GM23338 (cell line): ENCODE results near the gene DLG2. TPM values are rescaled to one million over a fixed set of nuclear protein-coding genes. Genes with fewer than 3 reads are reported as not detected.

Experiments
- ATAC-seq: fragments of 200-7000 bp; cut with Tn5 transposase; 3 replicates; pipeline ENCODE4 v1.9.1; 2020
- DNase-seq: peaks from one replicate; pipeline ENCODE4 v3.0.0-alpha.2; 2015; ENCODE audit warnings: low spot score
- H2AFZ ChIP-seq: fragments of 200-600 bp; sonication (generic); 2 replicates; pipeline ENCODE4 v1.8.0; 2016; ENCODE audit warnings: antibody characterized with exemption, mild to moderate bottlenecking, moderate library complexity
- H3F3A ChIP-seq: fragments of 200-600 bp; sonication (generic); replicated peaks from 2 replicates; pipeline ENCODE4 v1.8.0; 2017; ENCODE audit warnings: antibody characterized with exemption, mixed run types, low read depth
- H3K27ac ChIP-seq: fragments of 200-600 bp; sonication (generic); 2 replicates; pipeline ENCODE4 v1.6.1; 2016; ENCODE audit warnings: low read depth
- H3K27me3 ChIP-seq: fragments of 200-600 bp; sonication (generic); 2 replicates; pipeline ENCODE4 v1.8.0; 2016; ENCODE audit warnings: mild to moderate bottlenecking, mixed run types, moderate library complexity; ENCODE audit not compliant: insufficient read depth
- H3K36me3 ChIP-seq: fragments of 200-600 bp; sonication (generic); 2 replicates; pipeline ENCODE4 v1.8.0; 2016; ENCODE audit warnings: mild to moderate bottlenecking; ENCODE audit not compliant: insufficient read depth
- H3K4me1 ChIP-seq: fragments of 200-600 bp; sonication (generic); 2 replicates; pipeline ENCODE4 v1.8.0; 2016; ENCODE audit warnings: mild to moderate bottlenecking, moderate library complexity; ENCODE audit not compliant: insufficient read depth
- H3K4me2 ChIP-seq: fragments of 200-600 bp; sonication (generic); 2 replicates; pipeline ENCODE4 v1.7.1; 2017; ENCODE audit warnings: mixed run types
- H3K4me3 ChIP-seq: fragments of 200-600 bp; sonication (generic); 2 replicates; pipeline ENCODE4 v1.6.1; 2016; ENCODE audit warnings: mixed run types
- H3K79me2 ChIP-seq: fragments of 200-600 bp; sonication (generic); replicated peaks from 2 replicates; pipeline ENCODE4 v1.8.0; 2017; ENCODE audit warnings: mild to moderate bottlenecking; ENCODE audit not compliant: insufficient read depth
- H3K9me2 ChIP-seq: fragments of 200-600 bp; sonication (generic); 2 replicates; pipeline ENCODE4 v1.8.0; 2017; ENCODE audit not compliant: insufficient read depth
- H4K20me1 ChIP-seq: fragments of 200-600 bp; sonication (generic); replicated peaks from 2 replicates; pipeline ENCODE4 v1.8.0; 2017; ENCODE audit warnings: mild to moderate bottlenecking; ENCODE audit not compliant: insufficient read depth
- H3K27ac Mint-ChIP-seq: 2 replicates; pipeline ENCODE4 v1.8.0; 2020; ENCODE audit warnings: inconsistent platforms, mild to moderate bottlenecking, moderate library complexity, mixed read lengths
- H3K27me3 Mint-ChIP-seq: 3 replicates; pipeline ENCODE4 v1.8.0; 2022; ENCODE audit warnings: low read depth, mild to moderate bottlenecking, moderate library complexity, mixed read lengths, inconsistent platforms; ENCODE audit not compliant: insufficient read depth, poor library complexity
- H3K36me3 Mint-ChIP-seq: 3 replicates; pipeline ENCODE4 v1.8.0; 2021; ENCODE audit warnings: low read depth, mild to moderate bottlenecking, inconsistent platforms, moderate library complexity, mixed read lengths
- H3K4me1 Mint-ChIP-seq: 3 replicates; pipeline ENCODE4 v1.8.0; 2020; ENCODE audit warnings: mild to moderate bottlenecking, inconsistent platforms, mixed read lengths
- H3K4me3 Mint-ChIP-seq: 3 replicates; pipeline ENCODE4 v1.8.0; 2021; ENCODE audit warnings: moderate library complexity, mild to moderate bottlenecking, inconsistent platforms, mixed read lengths
- H3K9me3 Mint-ChIP-seq: 3 replicates; pipeline ENCODE4 v1.8.0; 2020; ENCODE audit warnings: moderate library complexity, mild to moderate bottlenecking, inconsistent platforms, mixed read lengths
- CREB1 ChIP-seq: fragments of 250-450 bp; sonication (Bioruptor Pico); IDR thresholded peaks from 2 replicates; pipeline ENCODE4 v1.5.0; 2020; ENCODE audit warnings: low read depth, mild to moderate bottlenecking, moderate library complexity
- ETS1 ChIP-seq: IDR thresholded peaks from 2 replicates; pipeline ENCODE4 v1.6.1; 2016; ENCODE audit warnings: antibody characterized with exemption
- EZH2 ChIP-seq: fragments of 200-600 bp; sonication (generic); IDR thresholded peaks from one replicate; pipeline ENCODE4 v1.8.0; 2017; ENCODE audit warnings: antibody characterized with exemption, mild to moderate bottlenecking, low read depth; ENCODE audit not compliant: unreplicated experiment
- EZH2phosphoT487 ChIP-seq: fragments of 200-600 bp; sonication (generic); IDR thresholded peaks from one replicate; pipeline ENCODE4 v1.8.1; 2018; ENCODE audit warnings: antibody characterized with exemption; ENCODE audit not compliant: unreplicated experiment
- JUNB ChIP-seq: IDR thresholded peaks from one replicate; pipeline ENCODE4 v1.6.1; 2016; ENCODE audit warnings: antibody characterized with exemption; ENCODE audit not compliant: unreplicated experiment
- NANOG ChIP-seq: IDR thresholded peaks from 2 replicates; pipeline ENCODE4 v1.6.1; 2016; ENCODE audit warnings: antibody characterized with exemption, borderline replicate concordance
- POLR2AphosphoS5 ChIP-seq: IDR thresholded peaks from 2 replicates; pipeline ENCODE4 v1.6.1; 2016; ENCODE audit warnings: antibody characterized with exemption, low read depth
- STAT1 ChIP-seq: IDR thresholded peaks from one replicate; pipeline ENCODE4 v1.6.1; 2016; ENCODE audit warnings: antibody characterized with exemption; ENCODE audit not compliant: unreplicated experiment
- ZNF114 ChIP-seq: fragments of 250-450 bp; sonication (Bioruptor Pico); IDR thresholded peaks from 2 replicates; pipeline ENCODE4 v1.5.0; 2020; ENCODE audit warnings: mild to moderate bottlenecking, moderate library complexity
- ZNF331 ChIP-seq: fragments of 250-450 bp; sonication (Bioruptor Pico); IDR thresholded peaks from 2 replicates; pipeline ENCODE4 v1.5.0; 2020; ENCODE audit warnings: low read depth, mild to moderate bottlenecking, moderate library complexity
- polyA plus RNA-seq: library from polyadenylated mRNA; unstranded; fragments of >200 nt; fragmentation: Nextera tagmentation; extraction: Ambion mirVana; gene quantifications from 2 replicates; pipeline ENCODE4 v1.2.1, GENCODE V29; 2016
- total RNA-seq: library from RNA; depleted of rRNA; stranded (reverse); fragments of >200 nt; shearing (Covaris generic); gene quantifications from 2 replicates; pipeline ENCODE4 v1.2.3, GENCODE V29; 2014
- TF ChIP-seq, protein P1 (sequence below): IDR thresholded peaks from one replicate; pipeline ENCODE4 v1.6.1; 2018; ENCODE audit warnings: antibody characterized with exemption; ENCODE audit not compliant: unreplicated experiment
- TF ChIP-seq, protein P2 (sequence below): fragments of 250-450 bp; sonication (Bioruptor Pico); IDR thresholded peaks from 2 replicates; pipeline ENCODE4 v1.5.0; 2020; ENCODE audit warnings: mild to moderate bottlenecking, moderate library complexity
- TF ChIP-seq, protein P3 (sequence below), 2 experiments: fragments of 200-600 bp in 1 of 2; sonication (generic) in 1 of 2; conservative IDR thresholded peaks; 2 replicates each; pipeline versions ENCODE4 v1.5.1 to v1.6.1; 2016 to 2017; ENCODE audit warnings: antibody characterized with exemption in 2 of 2, low read depth in 2 of 2, mild to moderate bottlenecking in 2 of 2, moderate library complexity in 1 of 2

Gene DLG2
- total and polyA plus RNA-seq, 2 experiments from 2014 or later = 19.8 to 21.5 TPM

GRCh38 chr11:83502041-83502440, 2125.1 kb downstream of the DLG2 start:
- ATAC-seq = no peak
- H3K27me3 ChIP-seq = no peaks in the 10 kb centered on the region
- H3K4me1 ChIP-seq = no peaks in the 10 kb centered on the region
- no peak overlapping the region for H3K27ac ChIP-seq
- H3K4me3 ChIP-seq = no peak overlapping the region
- no peaks in the 10 kb centered on the region for H3K36me3 Mint-ChIP-seq
- H3K4me2 ChIP-seq = no peak overlapping the region
- H2AFZ ChIP-seq = no peak overlapping the region
- H3K79me2 ChIP-seq = no peaks in the 10 kb centered on the region
- no peak for DNase-seq
- H3K9me3 Mint-ChIP-seq = no peaks in the 10 kb centered on the region
- H3F3A ChIP-seq = no peaks in the 10 kb centered on the region
- H4K20me1 ChIP-seq = no peaks in the 10 kb centered on the region
- H3K4me1 Mint-ChIP-seq = no peaks in the 10 kb centered on the region
- no peaks in the 10 kb centered on the region for H3K36me3 ChIP-seq
- H3K27ac Mint-ChIP-seq = no peak overlapping the region
- no peaks in the 10 kb centered on the region for H3K27me3 Mint-ChIP-seq
- H3K9me2 ChIP-seq = peaks cover 3% of the 10 kb centered on the region; the same call in 1 of the 2 replicates
- no peak overlapping the region for H3K4me3 Mint-ChIP-seq
- TF ChIP-seq EZH2phosphoT487 (no peak), EZH2 (no peak), NANOG (no peak), CREB1 (CRISPR knock-in tag) (no peak), ZNF114 (CRISPR knock-in tag) (no peak), POLR2AphosphoS5 (no peak), JUNB (no peak), ZNF331 (CRISPR knock-in tag) (no peak), STAT1 (no peak), ETS1 (no peak)
- TF ChIP-seq, protein P1, sequence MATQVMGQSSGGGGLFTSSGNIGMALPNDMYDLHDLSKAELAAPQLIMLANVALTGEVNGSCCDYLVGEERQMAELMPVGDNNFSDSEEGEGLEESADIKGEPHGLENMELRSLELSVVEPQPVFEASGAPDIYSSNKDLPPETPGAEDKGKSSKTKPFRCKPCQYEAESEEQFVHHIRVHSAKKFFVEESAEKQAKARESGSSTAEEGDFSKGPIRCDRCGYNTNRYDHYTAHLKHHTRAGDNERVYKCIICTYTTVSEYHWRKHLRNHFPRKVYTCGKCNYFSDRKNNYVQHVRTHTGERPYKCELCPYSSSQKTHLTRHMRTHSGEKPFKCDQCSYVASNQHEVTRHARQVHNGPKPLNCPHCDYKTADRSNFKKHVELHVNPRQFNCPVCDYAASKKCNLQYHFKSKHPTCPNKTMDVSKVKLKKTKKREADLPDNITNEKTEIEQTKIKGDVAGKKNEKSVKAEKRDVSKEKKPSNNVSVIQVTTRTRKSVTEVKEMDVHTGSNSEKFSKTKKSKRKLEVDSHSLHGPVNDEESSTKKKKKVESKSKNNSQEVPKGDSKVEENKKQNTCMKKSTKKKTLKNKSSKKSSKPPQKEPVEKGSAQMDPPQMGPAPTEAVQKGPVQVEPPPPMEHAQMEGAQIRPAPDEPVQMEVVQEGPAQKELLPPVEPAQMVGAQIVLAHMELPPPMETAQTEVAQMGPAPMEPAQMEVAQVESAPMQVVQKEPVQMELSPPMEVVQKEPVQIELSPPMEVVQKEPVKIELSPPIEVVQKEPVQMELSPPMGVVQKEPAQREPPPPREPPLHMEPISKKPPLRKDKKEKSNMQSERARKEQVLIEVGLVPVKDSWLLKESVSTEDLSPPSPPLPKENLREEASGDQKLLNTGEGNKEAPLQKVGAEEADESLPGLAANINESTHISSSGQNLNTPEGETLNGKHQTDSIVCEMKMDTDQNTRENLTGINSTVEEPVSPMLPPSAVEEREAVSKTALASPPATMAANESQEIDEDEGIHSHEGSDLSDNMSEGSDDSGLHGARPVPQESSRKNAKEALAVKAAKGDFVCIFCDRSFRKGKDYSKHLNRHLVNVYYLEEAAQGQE = no peak
- TF ChIP-seq, protein P2, sequence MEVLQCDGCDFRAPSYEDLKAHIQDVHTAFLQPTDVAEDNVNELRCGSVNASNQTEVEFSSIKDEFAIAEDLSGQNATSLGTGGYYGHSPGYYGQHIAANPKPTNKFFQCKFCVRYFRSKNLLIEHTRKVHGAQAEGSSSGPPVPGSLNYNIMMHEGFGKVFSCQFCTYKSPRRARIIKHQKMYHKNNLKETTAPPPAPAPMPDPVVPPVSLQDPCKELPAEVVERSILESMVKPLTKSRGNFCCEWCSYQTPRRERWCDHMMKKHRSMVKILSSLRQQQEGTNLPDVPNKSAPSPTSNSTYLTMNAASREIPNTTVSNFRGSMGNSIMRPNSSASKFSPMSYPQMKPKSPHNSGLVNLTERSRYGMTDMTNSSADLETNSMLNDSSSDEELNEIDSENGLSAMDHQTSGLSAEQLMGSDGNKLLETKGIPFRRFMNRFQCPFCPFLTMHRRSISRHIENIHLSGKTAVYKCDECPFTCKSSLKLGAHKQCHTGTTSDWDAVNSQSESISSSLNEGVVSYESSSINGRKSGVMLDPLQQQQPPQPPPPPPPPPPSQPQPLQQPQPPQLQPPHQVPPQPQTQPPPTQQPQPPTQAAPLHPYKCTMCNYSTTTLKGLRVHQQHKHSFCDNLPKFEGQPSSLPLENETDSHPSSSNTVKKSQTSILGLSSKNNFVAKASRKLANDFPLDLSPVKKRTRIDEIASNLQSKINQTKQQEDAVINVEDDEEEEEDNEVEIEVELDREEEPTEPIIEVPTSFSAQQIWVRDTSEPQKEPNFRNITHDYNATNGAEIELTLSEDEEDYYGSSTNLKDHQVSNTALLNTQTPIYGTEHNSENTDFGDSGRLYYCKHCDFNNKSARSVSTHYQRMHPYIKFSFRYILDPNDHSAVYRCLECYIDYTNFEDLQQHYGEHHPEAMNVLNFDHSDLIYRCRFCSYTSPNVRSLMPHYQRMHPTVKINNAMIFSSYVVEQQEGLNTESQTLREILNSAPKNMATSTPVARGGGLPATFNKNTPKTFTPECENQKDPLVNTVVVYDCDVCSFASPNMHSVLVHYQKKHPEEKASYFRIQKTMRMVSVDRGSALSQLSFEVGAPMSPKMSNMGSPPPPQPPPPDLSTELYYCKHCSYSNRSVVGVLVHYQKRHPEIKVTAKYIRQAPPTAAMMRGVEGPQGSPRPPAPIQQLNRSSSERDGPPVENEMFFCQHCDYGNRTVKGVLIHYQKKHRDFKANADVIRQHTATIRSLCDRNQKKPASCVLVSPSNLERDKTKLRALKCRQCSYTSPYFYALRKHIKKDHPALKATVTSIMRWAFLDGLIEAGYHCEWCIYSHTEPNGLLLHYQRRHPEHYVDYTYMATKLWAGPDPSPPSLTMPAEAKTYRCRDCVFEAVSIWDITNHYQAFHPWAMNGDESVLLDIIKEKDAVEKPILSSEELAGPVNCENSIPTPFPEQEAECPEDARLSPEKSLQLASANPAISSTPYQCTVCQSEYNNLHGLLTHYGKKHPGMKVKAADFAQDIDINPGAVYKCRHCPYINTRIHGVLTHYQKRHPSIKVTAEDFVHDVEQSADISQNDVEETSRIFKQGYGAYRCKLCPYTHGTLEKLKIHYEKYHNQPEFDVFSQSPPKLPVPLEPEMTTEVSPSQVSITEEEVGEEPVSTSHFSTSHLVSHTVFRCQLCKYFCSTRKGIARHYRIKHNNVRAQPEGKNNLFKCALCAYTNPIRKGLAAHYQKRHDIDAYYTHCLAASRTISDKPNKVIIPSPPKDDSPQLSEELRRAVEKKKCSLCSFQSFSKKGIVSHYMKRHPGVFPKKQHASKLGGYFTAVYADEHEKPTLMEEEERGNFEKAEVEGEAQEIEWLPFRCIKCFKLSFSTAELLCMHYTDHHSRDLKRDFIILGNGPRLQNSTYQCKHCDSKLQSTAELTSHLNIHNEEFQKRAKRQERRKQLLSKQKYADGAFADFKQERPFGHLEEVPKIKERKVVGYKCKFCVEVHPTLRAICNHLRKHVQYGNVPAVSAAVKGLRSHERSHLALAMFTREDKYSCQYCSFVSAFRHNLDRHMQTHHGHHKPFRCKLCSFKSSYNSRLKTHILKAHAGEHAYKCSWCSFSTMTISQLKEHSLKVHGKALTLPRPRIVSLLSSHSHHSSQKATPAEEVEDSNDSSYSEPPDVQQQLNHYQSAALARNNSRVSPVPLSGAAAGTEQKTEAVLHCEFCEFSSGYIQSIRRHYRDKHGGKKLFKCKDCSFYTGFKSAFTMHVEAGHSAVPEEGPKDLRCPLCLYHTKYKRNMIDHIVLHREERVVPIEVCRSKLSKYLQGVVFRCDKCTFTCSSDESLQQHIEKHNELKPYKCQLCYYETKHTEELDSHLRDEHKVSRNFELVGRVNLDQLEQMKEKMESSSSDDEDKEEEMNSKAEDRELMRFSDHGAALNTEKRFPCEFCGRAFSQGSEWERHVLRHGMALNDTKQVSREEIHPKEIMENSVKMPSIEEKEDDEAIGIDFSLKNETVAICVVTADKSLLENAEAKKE (CRISPR knock-in tag) = no peak
- TF ChIP-seq, protein P3, sequence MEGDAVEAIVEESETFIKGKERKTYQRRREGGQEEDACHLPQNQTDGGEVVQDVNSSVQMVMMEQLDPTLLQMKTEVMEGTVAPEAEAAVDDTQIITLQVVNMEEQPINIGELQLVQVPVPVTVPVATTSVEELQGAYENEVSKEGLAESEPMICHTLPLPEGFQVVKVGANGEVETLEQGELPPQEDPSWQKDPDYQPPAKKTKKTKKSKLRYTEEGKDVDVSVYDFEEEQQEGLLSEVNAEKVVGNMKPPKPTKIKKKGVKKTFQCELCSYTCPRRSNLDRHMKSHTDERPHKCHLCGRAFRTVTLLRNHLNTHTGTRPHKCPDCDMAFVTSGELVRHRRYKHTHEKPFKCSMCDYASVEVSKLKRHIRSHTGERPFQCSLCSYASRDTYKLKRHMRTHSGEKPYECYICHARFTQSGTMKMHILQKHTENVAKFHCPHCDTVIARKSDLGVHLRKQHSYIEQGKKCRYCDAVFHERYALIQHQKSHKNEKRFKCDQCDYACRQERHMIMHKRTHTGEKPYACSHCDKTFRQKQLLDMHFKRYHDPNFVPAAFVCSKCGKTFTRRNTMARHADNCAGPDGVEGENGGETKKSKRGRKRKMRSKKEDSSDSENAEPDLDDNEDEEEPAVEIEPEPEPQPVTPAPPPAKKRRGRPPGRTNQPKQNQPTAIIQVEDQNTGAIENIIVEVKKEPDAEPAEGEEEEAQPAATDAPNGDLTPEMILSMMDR (conservative IDR thresholded peaks at IDR 0.05; ENCODE audit: low read depth in 2 of 2) = no peak
